ENCODE data around the gene PACRG.

The PACRG gene

GRCh38 chr6:163023700-163024099 lies 295.9 kb downstream of the PACRG start:
- no peak for DNase-seq

- no peak for DNase-seq
These were observed 299.1 kb downstream of the PACRG start for GRCh38 chr6:163026893-163027292.

GRCh38 chr6:163030980-163031379 lies 303.2 kb downstream of the PACRG start:
- no peak for DNase-seq

- no peak for DNase-seq
These were observed 304.2 kb downstream of the PACRG start for GRCh38 chr6:163031931-163032330.

GRCh38 chr6:163036160-163036645 lies 308.4 kb downstream of the PACRG start:
- DNase-seq: no peak

- no peak for DNase-seq
These were observed 310.5 kb downstream of the PACRG start for GRCh38 chr6:163038317-163038716.

- no peak for DNase-seq
These were observed 320.6 kb downstream of the PACRG start for GRCh38 chr6:163048345-163048744.

GRCh38 chr6:163053667-163054344 lies 326.0 kb downstream of the PACRG start:
- DNase-seq: no peak

GRCh38 chr6:163054641-163055040 lies 326.9 kb downstream of the PACRG start:
- DNase-seq: no peak

GRCh38 chr6:163057260-163057659 lies 329.5 kb downstream of the PACRG start:
- no peak for DNase-seq

- no peak for DNase-seq
These were observed 335.0 kb downstream of the PACRG start for GRCh38 chr6:163062790-163063189.

GRCh38 chr6:163063561-163063960 lies 335.8 kb downstream of the PACRG start:
- DNase-seq: no peak

- DNase-seq: no peak
These were observed 336.6 kb downstream of the PACRG start for GRCh38 chr6:163064397-163064796.

GRCh38 chr6:163066200-163066599 lies 338.4 kb downstream of the PACRG start:
- DNase-seq: no peak

GRCh38 chr6:163077134-163077533 lies 349.4 kb downstream of the PACRG start:
- DNase-seq: no peak

- DNase-seq: no peak
These were observed 350.9 kb downstream of the PACRG start for GRCh38 chr6:163078712-163079111.

GRCh38 chr6:163080228-163080627 lies 352.5 kb downstream of the PACRG start:
- DNase-seq: no peak

- no peak for DNase-seq
These were observed 355.4 kb downstream of the PACRG start for GRCh38 chr6:163083141-163083540.

GRCh38 chr6:163085426-163085825 lies 357.7 kb downstream of the PACRG start:
- DNase-seq: no peak

GRCh38 chr6:163085861-163086623 lies 358.3 kb downstream of the PACRG start:
- no peak for DNase-seq

GRCh38 chr6:163086624-163086920 lies 358.8 kb downstream of the PACRG start:
- DNase-seq: no peak

- DNase-seq: no peak
These were observed 360.2 kb downstream of the PACRG start for GRCh38 chr6:163087981-163088380.

- DNase-seq: no peak
These were observed 365.1 kb downstream of the PACRG start for GRCh38 chr6:163092876-163093275.

GRCh38 chr6:163094881-163095280 lies 367.1 kb downstream of the PACRG start:
- no peak for DNase-seq

- no peak for DNase-seq
These were observed 367.6 kb downstream of the PACRG start for GRCh38 chr6:163095401-163095800.
